22Rv1 (cell line): ENCODE results near the gene GLG1.

Source experiments
- ZFX ChIP-seq: fragments of 450-650 bp; IDR thresholded peaks from 2 replicates; pipeline ENCODE4 v1.6.1; 2017; ENCODE audit warnings: antibody characterized with exemption, borderline replicate concordance
- TF ChIP-seq, protein P1 (sequence below): fragments of 450-650 bp; IDR thresholded peaks from 2 replicates; pipeline ENCODE4 v1.5.1; 2017; ENCODE audit warnings: mild to moderate bottlenecking

DNA sequence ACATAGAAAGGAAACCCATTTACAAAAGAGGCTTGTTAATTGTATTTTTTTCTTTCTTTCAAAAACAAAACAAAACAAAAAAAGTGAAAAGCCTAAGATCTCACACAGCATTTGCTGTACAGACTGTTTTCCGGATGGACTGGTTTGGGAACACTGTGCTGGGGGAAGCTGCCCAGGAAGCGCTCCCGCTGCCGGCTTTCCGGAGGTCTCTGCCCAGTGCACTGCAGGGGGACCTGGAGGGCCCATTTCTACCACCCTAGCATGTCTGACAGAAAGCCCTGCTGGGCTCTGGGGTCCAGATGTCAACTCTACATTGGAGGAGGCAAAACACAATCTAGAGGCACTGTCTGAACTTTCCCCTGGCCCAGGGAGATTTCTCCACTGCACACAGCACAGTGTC, 159.3 kb downstream of the GLG1 start:
- TF ChIP-seq, protein P1, sequence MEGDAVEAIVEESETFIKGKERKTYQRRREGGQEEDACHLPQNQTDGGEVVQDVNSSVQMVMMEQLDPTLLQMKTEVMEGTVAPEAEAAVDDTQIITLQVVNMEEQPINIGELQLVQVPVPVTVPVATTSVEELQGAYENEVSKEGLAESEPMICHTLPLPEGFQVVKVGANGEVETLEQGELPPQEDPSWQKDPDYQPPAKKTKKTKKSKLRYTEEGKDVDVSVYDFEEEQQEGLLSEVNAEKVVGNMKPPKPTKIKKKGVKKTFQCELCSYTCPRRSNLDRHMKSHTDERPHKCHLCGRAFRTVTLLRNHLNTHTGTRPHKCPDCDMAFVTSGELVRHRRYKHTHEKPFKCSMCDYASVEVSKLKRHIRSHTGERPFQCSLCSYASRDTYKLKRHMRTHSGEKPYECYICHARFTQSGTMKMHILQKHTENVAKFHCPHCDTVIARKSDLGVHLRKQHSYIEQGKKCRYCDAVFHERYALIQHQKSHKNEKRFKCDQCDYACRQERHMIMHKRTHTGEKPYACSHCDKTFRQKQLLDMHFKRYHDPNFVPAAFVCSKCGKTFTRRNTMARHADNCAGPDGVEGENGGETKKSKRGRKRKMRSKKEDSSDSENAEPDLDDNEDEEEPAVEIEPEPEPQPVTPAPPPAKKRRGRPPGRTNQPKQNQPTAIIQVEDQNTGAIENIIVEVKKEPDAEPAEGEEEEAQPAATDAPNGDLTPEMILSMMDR: no peak
- no peak for TF ChIP-seq ZFX
